Astrocyte (in vitro differentiated cells and primary cell): ENCODE results near the gene NSUN6.

Source experiments
- EZH2 ChIP-seq: IDR thresholded peaks from 2 replicates; pipeline ENCODE4 v1.6.1; 2012; ENCODE audit warnings: mild to moderate bottlenecking, low read length, inconsistent platforms; ENCODE audit not compliant: insufficient read depth
- TF ChIP-seq, protein P1 (sequence below): IDR thresholded peaks from 2 replicates; pipeline ENCODE4 v1.5.1; 2011; ENCODE audit warnings: low read depth, mild to moderate bottlenecking, inconsistent platforms, low read length, moderate library complexity; ENCODE audit not compliant: insufficient read depth

DNA sequence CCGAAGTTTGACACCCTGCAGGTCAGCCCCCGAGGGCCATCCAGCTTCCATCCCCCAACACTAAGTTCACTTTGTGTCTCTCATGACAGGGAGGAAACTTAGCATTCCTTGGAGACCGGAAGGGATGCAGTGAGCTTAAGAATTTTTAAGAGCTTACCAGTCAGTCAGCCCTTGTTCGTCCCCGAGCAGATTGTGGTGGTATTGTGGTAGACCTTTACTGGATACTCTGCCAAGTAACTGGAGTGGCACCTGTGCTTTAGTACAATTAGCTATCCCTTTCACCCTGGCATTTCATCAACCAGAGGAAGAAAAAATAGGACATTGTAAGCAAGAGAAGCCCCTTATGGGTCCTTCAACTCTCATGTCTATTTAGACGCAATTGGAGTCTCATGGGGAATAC, 74.8 kb downstream of the NSUN6 start:
- TF ChIP-seq, protein P1, sequence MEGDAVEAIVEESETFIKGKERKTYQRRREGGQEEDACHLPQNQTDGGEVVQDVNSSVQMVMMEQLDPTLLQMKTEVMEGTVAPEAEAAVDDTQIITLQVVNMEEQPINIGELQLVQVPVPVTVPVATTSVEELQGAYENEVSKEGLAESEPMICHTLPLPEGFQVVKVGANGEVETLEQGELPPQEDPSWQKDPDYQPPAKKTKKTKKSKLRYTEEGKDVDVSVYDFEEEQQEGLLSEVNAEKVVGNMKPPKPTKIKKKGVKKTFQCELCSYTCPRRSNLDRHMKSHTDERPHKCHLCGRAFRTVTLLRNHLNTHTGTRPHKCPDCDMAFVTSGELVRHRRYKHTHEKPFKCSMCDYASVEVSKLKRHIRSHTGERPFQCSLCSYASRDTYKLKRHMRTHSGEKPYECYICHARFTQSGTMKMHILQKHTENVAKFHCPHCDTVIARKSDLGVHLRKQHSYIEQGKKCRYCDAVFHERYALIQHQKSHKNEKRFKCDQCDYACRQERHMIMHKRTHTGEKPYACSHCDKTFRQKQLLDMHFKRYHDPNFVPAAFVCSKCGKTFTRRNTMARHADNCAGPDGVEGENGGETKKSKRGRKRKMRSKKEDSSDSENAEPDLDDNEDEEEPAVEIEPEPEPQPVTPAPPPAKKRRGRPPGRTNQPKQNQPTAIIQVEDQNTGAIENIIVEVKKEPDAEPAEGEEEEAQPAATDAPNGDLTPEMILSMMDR = no peak
- TF ChIP-seq EZH2 = no peak
